Stimulated activated naive B cell treated with anti-CD40 and anti-IgM and Interleukin-4, amounts not matched to agents 10 μg/mL and 1 μg/mL and 100 μg/mL, for 72 hours (primary cell): ENCODE data around the gene ZNF385C.

Source experiments
- ATAC-seq, 2 donors: fragments of 150-1000 bp; cut with Tn5 transposase; replicated peaks; 2 replicates each; pipeline ENCODE4 v1.10.0; 2021; ENCODE audit warnings: moderate library complexity in 1 of 2
- DNase-seq: peaks from one replicate; pipeline ENCODE4 v3.0.0; 2021
- H3K27ac Mint-ChIP-seq: one replicate; pipeline ENCODE4 v1.8.0; 2022; ENCODE audit warnings: mild to moderate bottlenecking, mixed read lengths
- H3K27me3 Mint-ChIP-seq, 2 donors: one replicate each; pipeline ENCODE4 v1.8.0; 2022; ENCODE audit warnings: mixed read lengths in 2 of 2
- H3K36me3 Mint-ChIP-seq, 2 donors: one replicate each; pipeline ENCODE4 v1.8.0; 2022; ENCODE audit warnings: mixed read lengths in 2 of 2, mild to moderate bottlenecking in 1 of 2
- H3K4me1 Mint-ChIP-seq, 2 donors: one replicate each; pipeline ENCODE4 v1.8.0; 2022; ENCODE audit warnings: mixed read lengths in 2 of 2, mild to moderate bottlenecking in 1 of 2
- H3K4me3 Mint-ChIP-seq, 2 donors: one replicate each; pipeline ENCODE4 v1.8.0; 2022; ENCODE audit warnings: mild to moderate bottlenecking in 2 of 2, mixed read lengths in 2 of 2, moderate library complexity in 1 of 2
- H3K9me3 Mint-ChIP-seq, 2 donors: one replicate each; pipeline ENCODE4 v1.8.0; 2022; ENCODE audit warnings: mixed read lengths in 2 of 2, mild to moderate bottlenecking in 1 of 2

ZNF385C gene

DNA sequence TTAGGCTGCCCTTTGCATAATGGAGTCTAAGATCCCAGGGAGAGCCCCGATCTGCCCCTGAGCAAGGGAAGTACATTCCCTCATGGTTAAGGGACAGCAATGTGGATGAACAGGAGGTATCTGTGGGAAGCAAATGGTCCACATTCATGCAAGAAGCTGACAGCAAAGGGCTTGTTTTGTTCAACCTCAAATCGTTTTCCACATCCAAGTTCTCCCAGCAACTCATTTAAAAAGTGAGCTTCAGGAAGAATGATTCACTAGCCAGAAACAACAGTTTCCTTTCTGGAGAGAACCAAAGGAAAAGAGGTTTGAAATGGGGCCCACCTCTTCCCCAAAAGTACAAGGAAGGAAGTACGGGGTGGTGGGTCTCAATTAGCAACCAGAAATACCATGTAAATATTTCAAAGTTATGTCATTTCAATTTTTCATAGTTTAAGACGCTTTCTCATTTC is 33.7 kb upstream of the ZNF385C start:
- no peak for DNase-seq
- Mint-ChIP-seq H3K9me3 (no peaks in the 10 kb centered on the region), H3K4me1 (peaks cover 52 to 76% of the 10 kb centered on the region in 2 donors), H3K27ac (no peak overlapping the region), H3K36me3 (peaks cover 41 to 65% of the 10 kb centered on the region in 2 donors), H3K4me3 (no peak overlapping the region), H3K27me3 (no peaks in the 10 kb centered on the region)
- no peak for ATAC-seq

- Mint-ChIP-seq H3K9me3 (no peaks in the 10 kb centered on the region), H3K27ac (peak overlapping the region; percentile 14), H3K36me3 (peaks cover 45 to 58% of the 10 kb centered on the region in 2 donors), H3K4me3 (no peak overlapping the region), H3K27me3 (no peaks in the 10 kb centered on the region), H3K4me1 (peaks cover 50 to 73% of the 10 kb centered on the region in 2 donors)
- ATAC-seq, result no peak
- no peak for DNase-seq
Measured at GRCh38 chr17:42131232-42131631, 33.0 kb upstream of the ZNF385C start.

DNA sequence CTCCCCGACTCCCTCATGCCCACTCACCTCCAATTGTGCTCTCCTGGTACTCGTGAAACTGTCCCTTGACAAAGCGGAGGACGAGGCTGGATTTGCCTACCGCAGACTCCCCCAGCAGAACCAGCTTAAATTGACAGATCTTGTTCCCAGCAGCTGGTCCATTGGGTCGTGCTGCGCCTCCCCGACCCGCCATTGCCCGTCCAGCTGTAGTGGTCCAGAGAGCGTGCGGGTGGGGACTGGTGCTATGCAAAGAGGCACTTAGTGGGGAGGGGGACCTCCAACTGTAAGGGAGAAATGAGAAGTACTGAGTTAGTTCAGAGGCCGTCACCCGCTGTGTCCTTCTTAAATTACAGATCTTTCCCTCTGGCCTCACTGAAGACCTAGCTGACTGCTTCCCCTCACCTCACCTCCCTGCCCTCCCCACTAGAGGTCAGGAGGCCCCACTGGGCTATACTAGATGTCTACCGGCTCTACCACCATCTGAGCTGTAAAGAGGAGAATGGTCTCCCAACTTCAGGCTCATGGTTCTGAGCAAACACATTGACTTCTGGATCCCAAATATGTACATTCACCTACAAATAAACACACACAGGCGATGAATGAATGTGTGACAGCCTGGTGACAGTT is 32.1 kb upstream of the ZNF385C start:
- H3K4me3 Mint-ChIP-seq, result peak overlapping the region in 1 of 2 donors; percentile 14
- H3K27ac Mint-ChIP-seq, result peak overlapping the region; percentile 79
- peaks cover 42 to 64% of the 10 kb centered on the region in 2 donors for H3K4me1 Mint-ChIP-seq
- DNase-seq (no peak), ATAC-seq (no peak)
- peaks cover 49 to 57% of the 10 kb centered on the region in 2 donors for H3K36me3 Mint-ChIP-seq
- no peaks in the 10 kb centered on the region for H3K9me3 Mint-ChIP-seq
- no peaks in the 10 kb centered on the region for H3K27me3 Mint-ChIP-seq

DNA sequence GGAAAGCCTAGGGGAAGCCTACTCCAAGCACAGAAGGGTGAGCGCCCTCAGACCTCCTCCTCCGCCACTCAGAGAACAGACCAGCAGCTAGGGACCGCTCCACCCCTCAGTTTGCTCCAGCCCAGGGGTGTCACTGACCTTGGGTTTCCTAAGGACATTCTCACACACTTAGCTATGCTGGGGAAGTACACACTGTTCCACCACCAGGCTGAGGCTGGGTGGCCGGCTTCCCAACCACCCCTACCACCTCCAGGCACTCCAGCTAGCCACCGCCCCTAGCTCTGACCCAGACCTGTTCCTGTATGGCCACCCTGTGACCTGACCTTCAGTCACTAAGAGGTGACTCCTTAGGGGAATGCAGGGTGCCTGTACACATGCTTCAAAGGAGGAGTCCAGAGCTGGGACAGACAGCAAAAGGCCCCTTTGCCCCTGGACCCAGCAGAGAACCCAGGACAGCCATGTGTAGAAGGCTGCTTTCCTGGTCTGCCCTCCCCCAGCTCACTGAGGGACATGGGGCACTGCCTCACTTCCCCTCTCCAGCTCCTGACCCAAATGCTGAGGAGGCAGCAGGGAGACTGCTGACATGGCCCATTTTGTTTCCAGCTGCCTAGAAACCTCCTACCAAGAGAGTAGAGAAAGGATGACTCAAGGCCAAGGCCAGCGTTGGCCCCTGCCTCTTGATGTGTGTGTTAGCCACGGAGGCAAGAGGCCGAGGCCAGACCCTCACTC is 31.0 kb upstream of the ZNF385C start:
- ATAC-seq, result no peak
- H3K4me3 Mint-ChIP-seq, result no peak overlapping the region
- H3K36me3 Mint-ChIP-seq, result peaks cover 53 to 69% of the 10 kb centered on the region in 2 donors
- no peaks in the 10 kb centered on the region for H3K27me3 Mint-ChIP-seq
- H3K27ac Mint-ChIP-seq, result peak overlapping the region; percentile 65
- no peak for DNase-seq
- H3K4me1 Mint-ChIP-seq, result peaks cover 41 to 57% of the 10 kb centered on the region in 2 donors
- no peaks in the 10 kb centered on the region for H3K9me3 Mint-ChIP-seq

GRCh38 chr17:42127414-42127813 is 29.1 kb upstream of the ZNF385C start:
- peak; percentile 20 to 33 for ATAC-seq
- Mint-ChIP-seq H3K9me3 (no peaks in the 10 kb centered on the region), H3K4me3 (no peak overlapping the region), H3K36me3 (peaks cover 52 to 67% of the 10 kb centered on the region in 2 donors), H3K27ac (peak overlapping the region; percentile 83), H3K4me1 (peaks cover 26 to 40% of the 10 kb centered on the region in 2 donors), H3K27me3 (no peaks in the 10 kb centered on the region)
- DNase-seq, result no peak

GRCh38 chr17:42126836-42127235 is 28.6 kb upstream of the ZNF385C start:
- no peak for DNase-seq
- H3K27ac Mint-ChIP-seq, result peak overlapping the region; percentile 83
- no peaks in the 10 kb centered on the region for H3K27me3 Mint-ChIP-seq
- peaks cover 23 to 40% of the 10 kb centered on the region in 2 donors for H3K4me1 Mint-ChIP-seq
- H3K36me3 Mint-ChIP-seq, result peaks cover 54 to 72% of the 10 kb centered on the region in 2 donors
- H3K4me3 Mint-ChIP-seq, result no peak overlapping the region
- H3K9me3 Mint-ChIP-seq, result no peaks in the 10 kb centered on the region
- peak; percentile 80 to 81 for ATAC-seq

GRCh38 chr17:42125565-42125964 is 27.3 kb upstream of the ZNF385C start:
- Mint-ChIP-seq H3K4me3 (no peak overlapping the region), H3K4me1 (peaks cover 20 to 34% of the 10 kb centered on the region in 2 donors), H3K36me3 (peaks cover 47 to 66% of the 10 kb centered on the region in 2 donors), H3K9me3 (no peaks in the 10 kb centered on the region), H3K27me3 (no peaks in the 10 kb centered on the region), H3K27ac (no peak overlapping the region)
- ATAC-seq (no peak), DNase-seq (no peak)

DNA sequence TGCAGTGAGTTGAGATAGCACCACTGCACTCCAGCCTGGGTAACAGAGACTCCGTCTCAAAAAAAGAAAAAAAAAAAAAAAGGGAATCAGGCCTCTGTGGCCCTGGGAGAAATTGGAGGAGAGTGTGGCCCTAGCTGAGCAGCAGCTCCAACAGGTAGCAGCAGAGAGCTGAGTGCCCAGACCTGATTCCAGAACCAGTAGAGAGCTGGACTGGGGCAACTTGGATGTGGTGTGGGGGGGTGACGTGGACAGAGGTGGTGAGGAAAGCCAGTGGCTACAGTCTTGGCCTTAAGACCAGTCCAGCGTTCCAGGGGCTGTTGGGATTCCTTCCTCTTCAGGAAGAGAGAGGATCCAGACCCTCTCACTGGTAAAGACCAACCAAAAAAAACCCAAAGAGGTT is 26.0 kb upstream of the ZNF385C start:
- peaks cover 24 to 41% of the 10 kb centered on the region in 2 donors for H3K4me1 Mint-ChIP-seq
- H3K4me3 Mint-ChIP-seq, result no peak overlapping the region
- peaks cover 41 to 59% of the 10 kb centered on the region in 2 donors for H3K36me3 Mint-ChIP-seq
- DNase-seq, result no peak
- no peaks in the 10 kb centered on the region for H3K27me3 Mint-ChIP-seq
- no peaks in the 10 kb centered on the region for H3K9me3 Mint-ChIP-seq
- no peak for ATAC-seq
- H3K27ac Mint-ChIP-seq, result no peak overlapping the region

DNA sequence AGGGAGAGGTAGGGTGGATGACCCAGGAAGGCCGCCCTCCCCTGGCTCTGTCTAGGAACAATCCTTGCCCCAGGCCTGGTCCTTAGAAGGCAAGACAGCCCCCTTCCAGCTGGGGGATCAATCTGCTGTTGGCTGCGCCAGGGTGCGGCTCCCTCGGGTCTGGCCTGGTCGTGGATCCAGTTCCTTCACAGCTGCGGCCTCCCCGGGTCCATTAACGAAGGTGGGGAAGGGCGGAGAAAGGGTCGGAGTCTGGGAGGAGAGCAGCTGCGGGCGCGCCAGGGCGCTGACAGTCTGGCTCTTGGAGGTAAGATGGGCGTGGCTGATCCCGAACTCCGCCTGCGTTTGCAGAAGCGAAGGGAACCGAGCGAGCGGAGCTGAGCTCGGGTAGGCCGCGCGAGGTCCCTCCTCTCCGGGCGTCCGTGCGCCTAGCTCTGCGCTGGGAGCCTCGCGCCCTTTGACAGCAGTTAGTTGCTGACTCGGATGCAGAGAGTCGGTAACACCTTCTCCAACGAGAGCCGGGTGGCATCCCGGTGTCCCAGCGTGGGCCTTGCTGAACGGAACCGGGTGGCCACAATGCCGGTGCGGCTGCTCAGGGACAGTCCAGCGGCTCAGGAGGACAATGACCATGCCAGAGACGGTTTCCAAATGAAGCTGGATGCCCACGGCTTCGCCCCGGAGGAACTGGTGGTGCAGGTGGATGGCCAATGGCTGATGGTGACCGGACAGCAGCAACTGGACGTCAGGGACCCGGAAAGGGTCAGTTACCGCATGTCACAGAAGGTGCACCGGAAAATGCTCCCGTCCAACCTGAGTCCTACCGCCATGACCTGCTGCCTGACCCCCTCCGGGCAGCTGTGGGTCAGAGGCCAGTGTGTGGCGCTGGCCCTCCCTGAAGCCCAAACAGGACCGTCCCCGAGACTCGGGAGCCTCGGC is 24.4 kb upstream of the ZNF385C start, which contains the start of gene HSPB9:
TSS of gene HSPB9 (plus strand) at position 434 of the 933 bp plus-strand sequence. CDS start at position 481, 47 bp downstream.
- ATAC-seq, result no peak
- Mint-ChIP-seq H3K4me1 (peaks cover 27 to 46% of the 10 kb centered on the region in 2 donors), H3K36me3 (peaks cover 39 to 61% of the 10 kb centered on the region in 2 donors), H3K27me3 (no peaks in the 10 kb centered on the region), H3K4me3 (peak within 1 kb of the TSS; percentile 76 to 81), H3K9me3 (no peaks in the 10 kb centered on the region), H3K27ac (peak within 1 kb of the TSS; percentile 77)
- DNase-seq, result no peak

- peak; percentile 90 to 91 for ATAC-seq
- Mint-ChIP-seq H3K27me3 (no peaks in the 10 kb centered on the region), H3K9me3 (no peaks in the 10 kb centered on the region), H3K36me3 (peaks cover 38 to 67% of the 10 kb centered on the region in 2 donors), H3K4me3 (peak within 1 kb of the TSS; percentile 76 to 81), H3K4me1 (peaks cover 31 to 48% of the 10 kb centered on the region in 2 donors), H3K27ac (peak within 1 kb of the TSS; percentile 77)
- peak; percentile 60 for DNase-seq
Measured at GRCh38 chr17:42120770-42121769, 22.8 kb upstream of the ZNF385C start, which contains the start of gene KAT2A. Gene KAT2A, minus strand, starts transcription at chr17:42121367. Its CDS starts 63 bp downstream, at chr17:42121304.

DNA sequence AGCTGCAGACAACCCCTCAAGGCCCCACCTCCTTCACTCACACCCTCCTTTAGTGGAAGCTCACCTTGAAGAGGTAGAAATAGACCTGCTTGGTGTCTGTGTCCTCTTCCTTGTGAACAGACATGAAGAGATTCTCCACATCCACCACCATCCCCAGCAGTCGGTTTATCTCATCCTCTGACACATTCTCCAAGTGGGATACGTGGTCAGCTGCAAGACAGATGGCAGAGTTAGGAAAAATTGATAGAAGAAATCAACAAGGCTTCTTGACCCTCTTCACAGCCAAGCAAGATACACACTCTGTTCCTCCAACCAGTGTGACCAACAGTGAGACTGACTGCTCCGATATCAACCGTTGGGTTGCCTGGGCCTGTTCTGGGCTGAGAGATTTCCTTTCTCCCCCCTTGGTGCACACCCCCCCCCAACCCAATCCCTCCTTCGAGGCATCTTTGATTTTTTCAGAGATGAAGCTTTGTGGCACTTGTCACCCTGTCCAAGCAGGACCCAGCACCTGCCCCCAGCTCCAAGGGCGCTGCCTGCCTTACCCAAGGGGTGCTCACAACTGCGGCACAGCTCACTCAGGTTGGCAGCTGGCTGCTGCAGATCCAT is 22.0 kb upstream of the ZNF385C start:
- Mint-ChIP-seq H3K36me3 (peaks cover 39 to 67% of the 10 kb centered on the region in 2 donors), H3K27ac (no peak overlapping the region), H3K9me3 (no peaks in the 10 kb centered on the region), H3K27me3 (no peaks in the 10 kb centered on the region), H3K4me3 (peak overlapping the region; percentile 67 to 76), H3K4me1 (peaks cover 37 to 56% of the 10 kb centered on the region in 2 donors)
- no peak for DNase-seq
- no peak for ATAC-seq

GRCh38 chr17:42119301-42119700 is 21.0 kb upstream of the ZNF385C start:
- ATAC-seq, result no peak
- Mint-ChIP-seq H3K36me3 (peaks cover 43 to 66% of the 10 kb centered on the region in 2 donors), H3K9me3 (no peaks in the 10 kb centered on the region), H3K27me3 (no peaks in the 10 kb centered on the region), H3K4me1 (peaks cover 36 to 56% of the 10 kb centered on the region in 2 donors), H3K27ac (no peak overlapping the region), H3K4me3 (peak overlapping the region in 1 of 2 donors; percentile 25)
- DNase-seq, result no peak
